ENCODE results near the gene COX7B.

- TF ChIP-seq POLR2AphosphoS5 (IDR thresholded peaks at IDR 0.05) (no peak), CTCF (IDR thresholded peaks at IDR 0.05) (no peak)
Observed at GRCh38 chrX:77893713-77894112, 5.6 kb upstream of the COX7B start.
